OCI-LY3 (cell line): ENCODE results near the gene GPR137.

Source experiments
- EZH2phosphoT487 ChIP-seq: fragments of 200-600 bp; shearing (Covaris generic); IDR thresholded peaks from 2 replicates; pipeline ENCODE4 v1.6.1; 2018; ENCODE audit warnings: antibody characterized with exemption, mixed run types, low read depth
- TF ChIP-seq, protein P1 (sequence below): fragments of 200-600, 300-600 bp; sonication (generic); IDR thresholded peaks from 2 replicates; pipeline ENCODE4 v1.5.1; 2014; ENCODE audit warnings: antibody characterized with exemption, low read length, low read depth

- TF ChIP-seq, protein P1, sequence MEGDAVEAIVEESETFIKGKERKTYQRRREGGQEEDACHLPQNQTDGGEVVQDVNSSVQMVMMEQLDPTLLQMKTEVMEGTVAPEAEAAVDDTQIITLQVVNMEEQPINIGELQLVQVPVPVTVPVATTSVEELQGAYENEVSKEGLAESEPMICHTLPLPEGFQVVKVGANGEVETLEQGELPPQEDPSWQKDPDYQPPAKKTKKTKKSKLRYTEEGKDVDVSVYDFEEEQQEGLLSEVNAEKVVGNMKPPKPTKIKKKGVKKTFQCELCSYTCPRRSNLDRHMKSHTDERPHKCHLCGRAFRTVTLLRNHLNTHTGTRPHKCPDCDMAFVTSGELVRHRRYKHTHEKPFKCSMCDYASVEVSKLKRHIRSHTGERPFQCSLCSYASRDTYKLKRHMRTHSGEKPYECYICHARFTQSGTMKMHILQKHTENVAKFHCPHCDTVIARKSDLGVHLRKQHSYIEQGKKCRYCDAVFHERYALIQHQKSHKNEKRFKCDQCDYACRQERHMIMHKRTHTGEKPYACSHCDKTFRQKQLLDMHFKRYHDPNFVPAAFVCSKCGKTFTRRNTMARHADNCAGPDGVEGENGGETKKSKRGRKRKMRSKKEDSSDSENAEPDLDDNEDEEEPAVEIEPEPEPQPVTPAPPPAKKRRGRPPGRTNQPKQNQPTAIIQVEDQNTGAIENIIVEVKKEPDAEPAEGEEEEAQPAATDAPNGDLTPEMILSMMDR, result no peak
- no peak for TF ChIP-seq EZH2phosphoT487
Observed at GRCh38 chr11:64295760-64296159, 10.1 kb downstream of the GPR137 start.
